ENCODE data around the gene SRRM3.
"Not testable (repeated sequence)": the region's sequence is repeated elsewhere in the genome, so short reads cannot be mapped to it uniquely, and the experiment has no call there.

SRRM3 gene, protein sequence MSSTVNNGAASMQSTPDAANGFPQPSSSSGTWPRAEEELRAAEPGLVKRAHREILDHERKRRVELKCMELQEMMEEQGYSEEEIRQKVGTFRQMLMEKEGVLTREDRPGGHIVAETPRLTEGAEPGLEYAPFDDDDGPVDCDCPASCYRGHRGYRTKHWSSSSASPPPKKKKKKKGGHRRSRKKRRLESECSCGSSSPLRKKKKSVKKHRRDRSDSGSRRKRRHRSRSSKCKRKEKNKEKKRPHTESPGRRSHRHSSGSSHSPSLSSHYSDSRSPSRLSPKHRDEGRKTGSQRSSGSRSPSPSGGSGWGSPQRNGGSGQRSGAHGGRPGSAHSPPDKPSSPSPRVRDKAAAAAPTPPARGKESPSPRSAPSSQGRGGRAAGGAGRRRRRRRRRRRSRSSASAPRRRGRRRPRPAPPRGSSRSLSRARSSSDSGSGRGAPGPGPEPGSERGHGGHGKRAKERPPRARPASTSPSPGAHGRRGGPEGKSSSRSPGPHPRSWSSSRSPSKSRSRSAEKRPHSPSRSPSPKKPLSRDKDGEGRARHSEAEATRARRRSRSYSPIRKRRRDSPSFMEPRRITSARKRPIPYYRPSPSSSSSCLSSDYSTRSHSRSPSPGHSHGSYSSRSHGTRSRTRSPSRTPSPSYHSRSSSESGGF

GRCh38 chr7:76201732-76202665 lies at the start of gene SRRM3:
SRRM3 (plus strand) TSS chr7:76201896; CDS start chr7:76235067, 33,171 bp downstream.
- DNase-seq (ENCODE audit: low read depth, low spot score): peak; percentile 52

DNA sequence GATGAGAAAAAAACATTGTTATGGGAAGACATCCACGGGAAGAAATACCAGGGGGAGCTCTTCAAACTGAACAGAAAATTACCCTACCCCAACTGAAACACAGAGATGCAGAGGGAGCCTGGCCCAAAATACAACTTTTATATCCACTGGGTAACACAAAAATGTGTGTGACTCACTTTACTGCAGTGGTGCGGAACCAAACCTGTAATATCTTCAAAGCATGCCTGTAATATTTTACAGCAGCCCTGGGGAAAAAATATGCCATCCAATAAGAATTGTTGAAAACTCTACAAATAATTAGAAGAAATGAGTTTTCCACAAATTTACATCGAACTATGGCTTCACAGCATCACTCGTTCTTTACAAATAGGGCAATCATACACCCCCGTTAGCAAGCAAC lies 49.8 kb upstream of the SRRM3 start:
- DNase-seq (ENCODE audit: low read depth, low spot score): no peak

GRCh38 chr7:76153571-76154230 lies 48.0 kb upstream of the SRRM3 start:
- not testable (repeated sequence) for DNase-seq (ENCODE audit: low read depth, low spot score)

DNA sequence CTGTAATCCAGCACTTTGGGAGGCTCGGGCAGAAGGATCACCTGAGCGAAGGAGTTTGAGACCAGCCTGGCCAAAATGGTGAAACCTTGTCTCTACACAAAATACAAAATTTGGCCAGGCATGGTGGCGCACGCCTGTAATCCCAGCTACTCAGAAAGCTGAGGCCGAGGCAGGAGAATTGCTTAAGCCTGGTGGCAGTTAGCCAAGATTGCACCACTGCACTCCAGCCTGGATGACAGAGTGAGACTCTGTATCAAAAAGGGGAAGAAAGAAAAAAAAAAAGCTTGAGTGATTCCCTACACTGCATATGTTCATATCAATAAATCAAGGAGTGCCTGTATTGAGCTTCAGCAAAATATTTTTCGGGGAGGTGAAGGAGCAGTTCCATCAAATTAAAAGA lies 45.8 kb upstream of the SRRM3 start:
- no peak for DNase-seq (ENCODE audit: low read depth, low spot score)

DNA sequence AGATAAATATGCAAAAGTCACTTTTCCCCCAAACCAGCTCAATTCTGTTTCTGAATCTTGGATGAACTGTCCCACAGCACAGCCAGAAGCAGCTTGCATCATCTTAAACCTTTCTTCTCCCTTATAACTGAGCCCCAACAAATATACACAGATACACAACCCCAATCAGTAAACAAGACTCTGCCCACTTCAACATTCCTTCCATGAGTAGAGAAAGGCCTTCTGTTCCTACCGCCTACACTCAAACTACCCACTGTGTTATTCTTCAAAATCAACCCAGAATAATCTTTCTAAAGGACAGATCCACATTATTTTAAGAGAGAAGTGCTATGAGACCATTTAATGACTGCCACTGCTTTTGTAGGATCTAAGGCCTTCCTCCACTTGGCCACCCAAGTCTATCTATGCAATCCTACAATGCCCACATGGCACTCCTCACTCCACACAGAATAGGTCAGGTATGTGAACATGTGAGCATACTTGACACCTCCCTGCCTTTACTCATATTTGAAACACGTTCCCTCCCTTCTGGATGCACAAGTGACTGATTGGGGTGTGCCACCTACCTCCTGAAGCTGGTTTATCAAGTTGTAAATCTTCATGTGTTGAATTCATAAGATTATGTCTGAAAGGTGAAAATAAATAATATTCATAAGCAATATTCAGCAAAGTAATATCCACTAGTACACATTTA lies 44.6 kb upstream of the SRRM3 start:
- not testable (repeated sequence) for DNase-seq (ENCODE audit: low read depth, low spot score)

DNA sequence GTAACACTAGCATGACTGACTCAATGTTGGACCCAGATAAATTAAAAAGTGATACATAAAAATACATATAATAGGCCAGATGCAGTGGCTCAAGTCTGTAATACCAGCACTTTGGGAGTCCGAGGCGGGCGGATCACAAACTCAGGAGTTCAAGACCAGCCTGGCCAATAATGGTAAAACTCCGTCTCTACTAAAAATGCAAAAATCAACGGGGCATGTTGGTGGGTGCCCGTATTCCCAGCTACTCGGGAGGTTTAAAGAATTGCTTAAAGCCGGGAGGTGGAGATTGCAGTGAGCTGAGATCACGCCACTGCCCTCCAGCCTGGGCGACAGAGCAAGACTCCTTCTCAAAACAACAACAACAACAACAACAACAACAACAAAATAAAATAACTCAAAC lies 43.3 kb upstream of the SRRM3 start:
- DNase-seq (ENCODE audit: low read depth, low spot score): not testable (repeated sequence)

GRCh38 chr7:76162416-76163170 lies 39.1 kb upstream of the SRRM3 start:
- not testable (repeated sequence) for DNase-seq (ENCODE audit: low read depth, low spot score)

- not testable (repeated sequence) for DNase-seq (ENCODE audit: low read depth, low spot score)
These were observed 37.9 kb upstream of the SRRM3 start for GRCh38 chr7:76163812-76164211.

DNA sequence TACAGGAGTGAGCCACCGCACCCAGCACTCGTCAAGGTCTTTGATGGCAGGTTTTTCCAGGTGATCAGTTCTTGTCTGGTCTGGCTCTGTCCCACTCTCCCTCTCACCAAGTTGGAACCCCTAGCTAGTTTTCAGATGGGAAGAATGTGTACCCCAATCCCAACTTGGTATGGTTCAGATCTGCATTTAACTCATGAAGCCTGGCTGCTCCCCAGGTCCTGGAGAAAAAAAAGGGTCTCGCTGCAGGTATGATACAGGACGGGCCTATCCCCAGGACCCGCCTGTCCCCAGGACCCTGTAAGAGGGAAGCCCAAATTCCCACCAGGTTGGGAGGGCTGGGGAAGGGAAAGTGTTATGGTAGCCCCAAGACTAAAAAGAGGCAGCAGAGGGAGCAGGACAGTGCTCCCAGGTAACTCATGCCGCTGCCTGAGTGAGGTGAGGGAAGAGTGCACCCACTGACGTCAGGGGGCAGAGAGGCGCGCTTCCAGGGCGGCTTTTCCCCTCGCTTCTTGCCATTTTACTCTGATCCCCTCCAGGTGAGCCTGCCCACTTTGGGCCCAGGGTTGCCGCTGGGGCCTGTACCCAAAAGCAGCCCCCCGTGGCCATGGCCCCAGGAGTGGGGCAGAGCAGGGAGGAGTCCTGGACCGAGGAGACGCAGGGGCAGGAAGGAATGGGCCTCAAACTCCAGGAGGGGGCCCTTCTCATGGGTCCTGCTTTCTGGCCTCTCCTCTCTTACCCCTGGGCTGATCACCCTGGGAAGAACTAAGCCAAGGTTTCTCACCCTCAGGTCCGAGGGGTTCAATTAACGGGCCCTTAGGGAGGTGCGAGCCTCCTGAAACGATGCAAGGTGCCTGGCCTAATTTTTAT lies 36.4 kb upstream of the SRRM3 start:
- no peak for DNase-seq (ENCODE audit: low read depth, low spot score)

GRCh38 chr7:76165973-76166403 lies 35.7 kb upstream of the SRRM3 start:
- no peak for DNase-seq (ENCODE audit: low read depth, low spot score)

DNA sequence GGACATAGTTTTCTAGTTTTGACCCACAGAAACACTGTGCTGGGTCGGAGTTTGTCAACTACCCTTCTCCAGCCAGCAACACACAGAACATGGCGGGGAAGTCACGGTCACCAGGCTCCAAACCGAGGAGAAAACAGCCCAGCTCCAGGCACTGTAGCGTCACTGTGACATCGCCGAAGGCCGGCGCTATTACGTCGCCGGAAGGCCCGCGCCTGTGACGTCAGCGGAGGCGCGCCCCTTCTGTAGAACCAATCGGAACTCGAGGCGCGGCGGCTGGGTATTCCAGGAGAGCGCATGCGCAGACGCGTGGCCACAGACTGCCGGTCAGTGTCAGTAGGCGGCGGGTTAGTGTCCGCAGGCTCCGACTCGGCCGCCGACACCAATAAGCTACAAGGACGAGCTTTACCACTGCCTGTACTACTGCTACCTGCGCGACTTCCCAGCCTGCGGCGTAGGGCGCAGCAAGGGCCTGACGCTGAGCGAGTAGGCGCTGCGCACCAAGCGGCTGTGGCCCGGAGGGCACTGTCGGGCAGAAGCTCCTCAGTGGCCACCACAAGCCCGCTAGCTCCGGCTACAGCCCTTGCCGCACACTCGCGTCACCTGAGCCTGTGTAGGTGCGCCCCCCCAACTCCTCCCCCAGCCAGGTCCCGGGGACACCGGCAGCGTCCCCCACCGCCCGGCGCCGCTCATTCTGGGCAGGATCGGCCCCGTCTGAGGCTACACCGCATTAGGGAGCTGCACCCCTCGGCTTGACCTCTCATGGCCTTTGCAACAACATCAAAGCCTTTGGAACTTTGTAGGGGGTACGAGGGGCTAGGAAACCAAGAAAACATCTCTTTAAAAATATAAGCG lies 35.1 kb upstream of the SRRM3 start:
- peak; percentile 85 for DNase-seq (ENCODE audit: low read depth, low spot score)

DNA sequence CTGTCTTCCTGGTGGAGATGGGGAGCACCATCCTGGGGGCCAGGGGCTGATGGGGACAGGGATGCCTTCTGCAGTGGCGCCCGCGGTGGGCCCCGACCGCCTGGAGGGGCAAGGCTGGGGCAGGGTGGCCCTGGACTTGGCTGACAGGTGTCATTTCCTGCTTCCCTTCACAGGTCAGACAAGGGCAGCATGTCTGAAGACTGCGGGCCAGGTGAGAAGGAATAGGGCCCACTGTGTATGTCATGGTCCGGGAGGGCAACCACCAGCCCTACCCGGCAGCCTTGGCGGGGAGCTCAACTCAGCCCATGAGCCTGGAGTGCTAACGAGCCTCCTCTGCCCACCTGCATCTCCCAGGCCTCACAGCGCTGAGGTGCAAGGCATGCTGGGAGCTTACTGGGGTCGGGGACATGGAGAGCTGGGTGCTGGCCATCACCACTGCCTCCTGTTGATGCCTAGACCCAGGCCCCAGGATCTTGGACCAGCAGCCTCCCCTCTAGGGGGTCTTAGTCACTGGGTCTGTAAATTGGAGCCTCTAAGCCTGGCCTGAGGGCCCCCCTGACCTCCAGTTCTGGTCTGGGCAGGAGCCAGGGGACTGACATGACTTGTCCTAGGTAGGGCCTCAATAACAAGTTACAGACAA lies 28.0 kb upstream of the SRRM3 start:
- DNase-seq (ENCODE audit: low read depth, low spot score): no peak

- not testable (repeated sequence) for DNase-seq (ENCODE audit: low read depth, low spot score)
These were observed 24.7 kb upstream of the SRRM3 start for GRCh38 chr7:76176951-76177350.

- no peak for DNase-seq (ENCODE audit: low read depth, low spot score)
These were observed 22.0 kb upstream of the SRRM3 start for GRCh38 chr7:76179686-76180085.

- DNase-seq (ENCODE audit: low read depth, low spot score): no peak
These were observed 19.3 kb upstream of the SRRM3 start for GRCh38 chr7:76182225-76182960.

DNA sequence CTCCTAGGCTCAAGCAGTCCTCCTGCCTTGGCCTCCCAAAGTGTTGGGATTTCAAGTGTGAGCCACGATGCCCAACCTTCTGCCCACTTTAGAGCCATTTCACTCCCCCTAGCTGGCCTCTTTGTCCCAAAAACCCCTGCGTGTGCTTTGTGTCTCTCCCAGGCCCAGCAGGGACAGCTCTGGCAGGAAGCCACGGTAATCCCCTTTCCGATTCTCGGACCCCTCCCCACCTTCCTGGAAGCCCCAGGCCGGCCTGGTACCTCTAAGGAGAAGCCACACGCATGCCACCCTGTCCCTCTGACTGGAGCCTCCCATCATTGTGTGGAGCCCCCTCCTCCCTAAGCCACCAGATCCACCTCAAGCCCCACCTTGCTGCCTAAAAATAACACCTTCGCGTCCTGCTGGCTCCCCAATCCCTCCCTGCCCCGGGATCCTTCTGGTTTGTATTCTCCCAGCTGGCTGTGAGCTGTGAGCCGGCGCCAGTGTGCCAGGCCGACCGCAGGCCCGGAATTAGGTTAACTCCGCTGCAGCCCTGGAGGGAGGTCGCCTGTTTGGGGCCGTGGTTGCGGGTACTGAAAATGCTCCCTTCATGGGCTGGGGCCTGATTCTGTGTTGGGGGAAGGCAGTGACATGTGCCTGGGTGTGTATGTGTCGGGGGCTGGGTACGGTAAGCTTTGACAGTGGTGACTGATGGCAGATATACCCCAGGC lies 16.4 kb upstream of the SRRM3 start:
- DNase-seq (ENCODE audit: low read depth, low spot score): no peak

Data from activated CD4-positive, CD25-positive, alpha-beta regulatory T cell treated with anti-CD3 and anti-CD28 coated beads, Interleukin-2, amount 50 U/mL, for 16 hours (primary cell).